Endothelial cell of umbilical vein (primary cell): ENCODE results near the gene DGCR8. TPM values are rescaled to one million over a fixed set of nuclear protein-coding genes. Genes with fewer than 3 reads are reported as not detected.
"Not testable (repeated sequence)": the region's sequence is repeated elsewhere in the genome, so short reads cannot be mapped to it uniquely, and the experiment has no call there.

Experiments
- BruUV-seq: library from RNA; stranded (reverse); fragments of 400-500 nt; replicated peaks from 2 replicates; lab custom pipeline; 2021; lab: Mats Ljungman, UMichigan
- CTCF ChIA-PET: fragments of 300-600, 350-600 bp; sonication (Branson Sonifier 250); formaldehyde crosslinking; loops from one replicate; lab custom pipeline; 2021; ENCODE audit warnings: antibody characterized with exemption, inconsistent platforms; lab: Charles Lee
- POLR2A ChIA-PET: fragments of 300-600, 350-600 bp; sonication (Branson Sonifier 250); formaldehyde crosslinking; loops from one replicate; lab custom pipeline; 2021; ENCODE audit warnings: antibody characterized with exemption, inconsistent platforms; lab: Charles Lee
- DNase-seq: peaks from one replicate; pipeline ENCODE4 v3.0.0-alpha.2; 2011; ENCODE audit warnings: low read depth, low spot score
- FAIRE-seq: peaks from 2 replicates; lab custom pipeline; 2011; peaks lifted over from hg19 to GRCh38; lab: Jason Lieb, UNC
- H2AFZ ChIP-seq: 2 replicates; pipeline ENCODE4 v1.6.0; 2012; ENCODE audit warnings: low read depth, low read length, control low read depth, inconsistent platforms
- H3K27ac ChIP-seq: 2 replicates; pipeline ENCODE4 v1.5.1; 2011; ENCODE audit warnings: low read depth, mild to moderate bottlenecking, control low read depth, low read length, moderate library complexity; ENCODE audit not compliant: insufficient read depth
- H3K27me3 ChIP-seq, 2 experiments: 2 replicates each; pipeline versions ENCODE4 v1.6.0 to v1.6.1; 2011; ENCODE audit warnings: low read length in 2 of 2, mixed read lengths in 1 of 2; ENCODE audit not compliant: control insufficient read depth in 2 of 2, insufficient read depth in 2 of 2
- H3K36me3 ChIP-seq, 2 experiments: 2 replicates in 1 of 2; 3 replicates in 1 of 2; pipeline ENCODE4 v1.5.1; 2011; ENCODE audit warnings: low read length in 2 of 2, mild to moderate bottlenecking in 1 of 2, moderate library complexity in 1 of 2; ENCODE audit not compliant: control insufficient read depth in 2 of 2, insufficient read depth in 2 of 2; ENCODE audit errors: extremely low read depth in 1 of 2
- H3K4me1 ChIP-seq: 3 replicates; pipeline ENCODE4 v1.5.1; 2011; ENCODE audit warnings: mild to moderate bottlenecking, low read length; ENCODE audit not compliant: control insufficient read depth, insufficient read depth; ENCODE audit errors: extremely low read depth
- H3K4me2 ChIP-seq: 2 replicates; pipeline ENCODE4 v1.6.1; 2011; ENCODE audit warnings: low read length, control low read depth, mixed read lengths; ENCODE audit not compliant: insufficient read depth
- H3K4me3 ChIP-seq, 3 experiments: fragments of 200-600 bp in 1 of 3; sonication (generic), shearing (Covaris generic) in 1 of 3; replicated peaks in 1 of 3; 2 replicates each; pipeline ENCODE4 v1.5.1; 2011 to 2016; ENCODE audit warnings: control low read depth in 3 of 3, low read length in 3 of 3, mild to moderate bottlenecking in 2 of 3, inconsistent platforms in 1 of 3, low read depth in 1 of 3, moderate library complexity in 1 of 3; ENCODE audit not compliant: insufficient read depth in 1 of 3
- H3K79me2 ChIP-seq: 2 replicates; pipeline ENCODE4 v1.6.0; 2012; ENCODE audit warnings: low read length, inconsistent platforms; ENCODE audit not compliant: control insufficient read depth, insufficient read depth
- H3K9ac ChIP-seq: replicated peaks from 2 replicates; pipeline ENCODE3; 2011; ENCODE audit warnings: low read length, control low read depth; ENCODE audit not compliant: insufficient read depth; ENCODE audit errors: extremely low read depth
- H3K9me1 ChIP-seq: replicated peaks from 3 replicates; pipeline ENCODE4 v1.6.0; 2011; ENCODE audit warnings: mild to moderate bottlenecking, low read length; ENCODE audit not compliant: control insufficient read depth, insufficient read depth; ENCODE audit errors: extremely low read depth
- H3K9me3 ChIP-seq: replicated peaks from 2 replicates; pipeline ENCODE4 v1.5.1; 2012; ENCODE audit warnings: low read length, inconsistent platforms; ENCODE audit not compliant: control insufficient read depth, insufficient read depth
- H4K20me1 ChIP-seq: replicated peaks from 2 replicates; pipeline ENCODE3; 2011; ENCODE audit warnings: mild to moderate bottlenecking, low read length; ENCODE audit not compliant: control insufficient read depth, insufficient read depth; ENCODE audit errors: extremely low read depth
- EZH2 ChIP-seq: IDR thresholded peaks from 2 replicates; pipeline ENCODE4 v1.6.1; 2012; ENCODE audit warnings: borderline replicate concordance, low read depth, mild to moderate bottlenecking, moderate library complexity, low read length, inconsistent platforms; ENCODE audit not compliant: severe bottlenecking
- GATA2 ChIP-seq: IDR thresholded peaks from 2 replicates; pipeline ENCODE4 v1.7.0; 2011; ENCODE audit warnings: low read depth, mild to moderate bottlenecking, moderate library complexity, mixed read lengths, low read length; ENCODE audit not compliant: insufficient read length, insufficient read depth
- JUN ChIP-seq: IDR thresholded peaks from 2 replicates; pipeline ENCODE4 v1.6.1; 2011; ENCODE audit warnings: borderline replicate concordance, low read depth; ENCODE audit not compliant: insufficient read length, insufficient read depth
- dilution Hi-C: fragments of 300-500 bp; cut with MboI; formaldehyde crosslinking; loops from one replicate; pipeline ENCODE4 v1.15.0; 2019; ENCODE audit warnings: low sequenced_read_pairs; ENCODE audit not compliant: extremely low pct_ligation_motif_present
- intact Hi-C: fragments of 100-400 bp; cut with micrococcal nuclease; formaldehyde crosslinking; loops from one replicate; pipeline ENCODE4 v1.10.0; 2022
- polyA plus RNA-seq, 4 experiments: library from polyadenylated mRNA; depleted of rRNA in 3 of 4; stranded (reverse) in 3 of 4; unstranded in 1 of 4; fragments of >200 nt; gene quantifications; 2 replicates each; pipeline versions ENCODE4 v1.2.1 to v1.2.3, GENCODE V29; 2011 to 2012; ENCODE audit warnings: missing spikeins in 1 of 4
- total RNA-seq: library from RNA; stranded (reverse); gene quantifications from 2 replicates; pipeline ENCODE4 v1.2.3, GENCODE V29; 2021

DGCR8 gene
- total and polyA plus RNA-seq, 2 donors (not counting 3 experiments of a cell fraction or from before 2014, with no cell fraction given): 32.7 to 64.2 TPM

- TF ChIP-seq JUN (no peak), EZH2 (no peak), GATA2 (no peak)
- H2AFZ ChIP-seq: no peak overlapping the region
- DNase-seq (no peak), FAIRE-seq (no peak)
- no peaks in the 10 kb centered on the region for H3K9me1 ChIP-seq
- intact Hi-C loops (loop anchor here (5.0 kb wide), 2 partner anchors 48 to 298 kb away; no protein-coding TSS in a partner anchor), dilution Hi-C loops (no loop called here)
- no peaks in the 10 kb centered on the region for H3K9me3 ChIP-seq
- no peaks in the 10 kb centered on the region for H3K36me3 ChIP-seq
- CTCF ChIA-PET: interaction anchor here (1.1 to 1.9 kb wide), 3 partner anchors 68 to 125 kb away, joined by 3 to 7 read pairs (median 6); no protein-coding TSS in a partner anchor
- H3K4me1 ChIP-seq: peaks cover 5% of the 10 kb centered on the region
- no peaks in the 10 kb centered on the region for H4K20me1 ChIP-seq
- H3K9ac ChIP-seq: no peak overlapping the region
- no peaks in the 10 kb centered on the region for H3K27me3 ChIP-seq
- no peak overlapping the region for H3K4me3 ChIP-seq
- no peak overlapping the region for H3K4me2 ChIP-seq
- no peak overlapping the region for H3K27ac ChIP-seq
- BruUV-seq: no TSS peak
- POLR2A ChIA-PET: no interaction called here
- no peaks in the 10 kb centered on the region for H3K79me2 ChIP-seq
Observed at GRCh38 chr22:20159076-20159475, 79.0 kb downstream of the DGCR8 start.

- intact Hi-C loops: loop anchor here (5.0 kb wide), 2 partner anchors 48 to 298 kb away; no protein-coding TSS in a partner anchor
- DNase-seq, H3K9ac ChIP-seq, H3K27ac ChIP-seq, H3K27me3 ChIP-seq, H4K20me1 ChIP-seq, H3K4me2 ChIP-seq, H3K9me1 ChIP-seq, H3K36me3 ChIP-seq, H2AFZ ChIP-seq, H3K9me3 ChIP-seq, H3K79me2 ChIP-seq, H3K4me3 ChIP-seq, BruUV-seq, dilution Hi-C loops, H3K4me1 ChIP-seq, FAIRE-seq: not testable (repeated sequence)
- ChIA-PET POLR2A (interaction anchor here (0.6 kb wide), 1 partner anchor 32 kb away, joined by 3 read pairs; no protein-coding TSS in a partner anchor), CTCF (interaction anchor here (0.6 to 1.9 kb wide), 5 partner anchors 68 to 366 kb away, joined by 3 to 7 read pairs (median 3); no protein-coding TSS in a partner anchor)
Observed at GRCh38 chr22:20159531-20159930, 79.5 kb downstream of the DGCR8 start.
